Activated T-cell treated with anti-CD3 and anti-CD28 coated beads, Interleukin-2, amount 50 U/mL, for 24 hours (primary cell): Measurements from ENCODE around the gene TGDS.

Experiments used
- DNase-seq: peaks from one replicate; pipeline ENCODE4 v3.0.0-alpha.2; 2020
- H3K27ac Mint-ChIP-seq: 2 replicates; pipeline ENCODE4 v1.8.0; 2020; ENCODE audit warnings: mild to moderate bottlenecking, mixed read lengths
- H3K27me3 Mint-ChIP-seq: 2 replicates; pipeline ENCODE4 v1.8.0; 2020; ENCODE audit warnings: mixed read lengths
- H3K36me3 Mint-ChIP-seq: 2 replicates; pipeline ENCODE4 v1.8.0; 2020; ENCODE audit warnings: low read depth, mixed read lengths
- H3K4me1 Mint-ChIP-seq: 2 replicates; pipeline ENCODE4 v1.8.0; 2020; ENCODE audit warnings: low read depth, mixed read lengths
- H3K4me3 Mint-ChIP-seq: 2 replicates; pipeline ENCODE4 v1.8.0; 2020; ENCODE audit warnings: mild to moderate bottlenecking, moderate library complexity, mixed read lengths
- H3K9me3 Mint-ChIP-seq: 2 replicates; pipeline ENCODE4 v1.8.0; 2020; ENCODE audit warnings: mixed read lengths

The TGDS gene

DNA sequence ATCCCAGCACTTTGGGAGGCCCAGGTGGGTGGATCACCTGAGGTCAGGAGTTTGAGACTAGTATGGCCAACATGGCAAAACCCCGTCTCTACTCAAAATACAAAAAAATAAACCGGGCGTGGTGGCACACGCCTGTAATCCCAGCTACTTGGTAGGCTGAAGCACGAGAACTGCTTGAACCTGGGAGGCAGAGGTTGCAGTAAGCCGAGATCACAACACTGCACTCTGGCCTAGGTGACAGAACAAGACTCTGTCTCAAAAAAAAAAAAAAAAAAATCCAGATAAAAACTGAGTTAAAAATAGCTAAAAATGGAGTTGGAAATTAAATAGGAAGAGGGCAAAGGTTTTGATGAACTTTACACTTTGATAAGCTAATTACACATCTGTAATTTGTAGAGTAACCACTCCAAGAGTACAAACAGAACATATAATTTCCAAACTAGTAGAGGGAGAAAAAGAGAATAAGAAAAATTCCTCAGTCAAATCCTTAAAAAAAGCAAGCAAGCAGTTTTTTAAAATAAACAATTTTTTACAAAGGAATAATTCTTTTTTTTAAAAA is 10.3 kb downstream of the TGDS start:
- Mint-ChIP-seq H3K4me3 (no peak overlapping the region), H3K36me3 (peaks cover 86% of the 10 kb centered on the region), H3K27me3 (no peaks in the 10 kb centered on the region), H3K9me3 (no peaks in the 10 kb centered on the region), H3K27ac (no peak overlapping the region), H3K4me1 (peaks cover 28% of the 10 kb centered on the region)
- no peak for DNase-seq

DNA sequence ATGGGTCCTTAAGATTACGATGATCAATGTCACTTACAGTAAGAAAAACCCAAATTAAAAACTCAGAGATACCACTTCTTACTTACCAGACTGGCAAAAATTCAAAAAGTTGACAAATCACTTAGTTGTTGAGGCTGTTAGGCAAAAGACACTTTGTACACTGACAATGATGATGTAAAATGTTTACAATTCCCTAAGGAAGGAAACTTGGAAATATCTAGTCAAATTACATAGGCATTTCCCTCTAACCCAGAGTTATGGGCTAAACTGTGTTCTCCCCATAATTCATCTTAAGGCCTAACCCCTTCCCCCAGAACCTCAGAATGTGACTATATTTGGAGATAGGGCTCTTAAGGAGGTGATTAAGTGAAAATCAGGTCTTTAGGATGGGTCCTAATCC is 12.0 kb downstream of the TGDS start:
- DNase-seq, result no peak
- no peak overlapping the region for H3K4me3 Mint-ChIP-seq
- no peaks in the 10 kb centered on the region for H3K9me3 Mint-ChIP-seq
- peaks cover 19% of the 10 kb centered on the region for H3K4me1 Mint-ChIP-seq
- no peaks in the 10 kb centered on the region for H3K27me3 Mint-ChIP-seq
- peaks cover 91% of the 10 kb centered on the region for H3K36me3 Mint-ChIP-seq
- no peak overlapping the region for H3K27ac Mint-ChIP-seq

DNA sequence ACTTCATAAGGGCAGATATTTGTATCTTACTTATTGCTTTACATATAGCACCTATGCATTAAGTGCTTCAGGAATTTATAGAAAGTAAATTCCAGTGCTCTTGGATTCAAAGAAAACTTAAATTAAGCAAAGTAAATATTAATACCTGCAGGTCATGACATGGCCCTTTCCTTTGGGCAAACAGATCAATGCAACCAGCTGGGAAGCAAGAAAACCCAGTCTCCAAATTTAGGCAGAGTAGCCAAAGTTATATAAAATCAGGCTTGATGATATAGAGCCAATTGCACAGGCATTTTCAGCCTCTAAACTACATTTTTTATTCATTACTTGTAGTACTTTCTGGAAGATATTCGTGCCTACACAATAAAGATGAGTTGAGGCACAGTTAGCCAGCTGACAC is 16.9 kb downstream of the TGDS start:
- Mint-ChIP-seq H3K9me3 (no peaks in the 10 kb centered on the region), H3K27ac (no peak overlapping the region), H3K36me3 (peaks cover 88% of the 10 kb centered on the region), H3K4me3 (no peak overlapping the region), H3K27me3 (no peaks in the 10 kb centered on the region), H3K4me1 (peaks cover 8% of the 10 kb centered on the region)
- DNase-seq, result no peak

DNA sequence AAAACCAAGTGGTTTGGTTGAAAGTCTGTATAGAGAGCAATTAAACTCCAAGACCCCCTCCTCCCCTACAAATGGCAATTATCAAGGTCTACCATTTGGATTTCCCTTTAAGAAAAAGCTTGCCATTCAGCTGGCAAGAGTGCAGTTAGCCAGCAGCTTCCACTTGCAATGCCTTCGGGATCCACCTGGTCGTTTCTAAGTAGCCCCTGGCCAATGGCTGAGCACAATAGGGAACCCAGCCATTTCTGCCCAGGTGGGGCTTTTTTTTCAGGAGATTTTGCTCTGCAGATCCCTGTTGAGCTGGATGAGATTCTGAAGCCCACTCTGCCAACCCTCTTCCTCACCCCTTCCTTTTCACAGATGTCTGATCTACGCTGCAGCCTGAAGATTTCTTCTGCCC is 26.3 kb downstream of the TGDS start:
- no peak for DNase-seq
- no peak overlapping the region for H3K4me3 Mint-ChIP-seq
- H3K27me3 Mint-ChIP-seq, result no peaks in the 10 kb centered on the region
- H3K9me3 Mint-ChIP-seq, result no peaks in the 10 kb centered on the region
- peaks cover 75% of the 10 kb centered on the region for H3K36me3 Mint-ChIP-seq
- H3K27ac Mint-ChIP-seq, result no peak overlapping the region
- H3K4me1 Mint-ChIP-seq, result no peaks in the 10 kb centered on the region

DNA sequence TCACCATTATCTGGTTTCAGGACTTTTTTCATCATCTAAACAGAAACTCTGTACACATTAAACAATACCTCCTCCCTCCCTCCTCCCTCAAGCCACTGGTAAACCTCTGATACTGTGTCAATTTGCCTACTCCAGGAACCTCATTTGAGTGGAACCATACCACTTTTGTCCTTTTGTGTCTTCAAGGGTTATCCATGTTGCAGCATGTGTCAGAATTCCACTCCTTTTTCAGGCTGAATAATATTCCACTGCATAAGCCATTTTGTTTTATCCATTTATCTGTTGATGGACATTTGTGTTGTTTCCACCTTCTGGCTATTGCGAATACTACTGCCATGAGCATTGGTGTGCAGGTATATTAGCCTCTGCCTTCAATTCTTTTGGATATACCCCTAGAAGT is 27.5 kb downstream of the TGDS start:
- H3K4me1 Mint-ChIP-seq, result no peaks in the 10 kb centered on the region
- no peak overlapping the region for H3K4me3 Mint-ChIP-seq
- no peaks in the 10 kb centered on the region for H3K27me3 Mint-ChIP-seq
- no peak overlapping the region for H3K27ac Mint-ChIP-seq
- peaks cover 74% of the 10 kb centered on the region for H3K36me3 Mint-ChIP-seq
- H3K9me3 Mint-ChIP-seq, result no peaks in the 10 kb centered on the region
- DNase-seq, result no peak

DNA sequence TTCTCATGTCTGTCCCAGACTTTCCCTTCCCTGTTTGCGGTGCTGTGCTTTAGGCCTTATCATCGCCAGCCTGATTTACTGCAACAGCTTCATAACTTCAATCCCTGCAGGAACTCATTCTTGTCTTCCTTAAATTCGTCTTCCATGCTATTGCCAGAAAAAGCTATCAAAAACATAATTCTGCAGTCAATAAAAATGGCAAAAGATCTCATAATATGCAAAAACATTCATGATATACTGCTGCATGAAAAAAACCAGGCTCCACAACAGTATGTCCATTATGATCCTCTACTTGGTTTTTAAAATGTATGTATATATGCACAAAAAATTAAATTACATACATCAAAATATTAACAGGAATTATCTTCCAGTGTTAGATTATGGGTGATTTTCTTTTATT is 28.4 kb downstream of the TGDS start:
- H3K36me3 Mint-ChIP-seq, result peaks cover 72% of the 10 kb centered on the region
- H3K4me1 Mint-ChIP-seq, result no peaks in the 10 kb centered on the region
- H3K4me3 Mint-ChIP-seq, result no peak overlapping the region
- DNase-seq, result no peak
- H3K27me3 Mint-ChIP-seq, result no peaks in the 10 kb centered on the region
- no peaks in the 10 kb centered on the region for H3K9me3 Mint-ChIP-seq
- H3K27ac Mint-ChIP-seq, result no peak overlapping the region

DNA sequence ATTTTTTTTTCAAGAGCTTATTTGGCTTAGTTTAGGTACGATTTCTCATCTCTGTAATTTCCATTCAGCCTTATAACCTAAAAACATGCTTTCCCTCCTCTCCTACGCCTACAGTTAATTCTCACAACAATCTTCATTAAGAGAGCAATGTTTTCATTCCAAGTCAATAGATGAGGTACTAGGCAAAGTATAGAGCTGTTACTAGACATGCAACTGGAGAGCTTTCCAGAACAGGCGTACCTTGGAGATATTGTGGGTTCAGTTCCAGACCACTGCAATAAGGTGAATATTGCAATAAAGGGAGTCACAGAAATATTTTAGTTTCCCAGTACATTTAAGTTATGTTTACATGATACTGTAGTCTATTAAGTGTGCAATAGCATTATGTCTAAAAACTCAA is 34.8 kb downstream of the TGDS start:
- DNase-seq, result no peak
- Mint-ChIP-seq H3K27me3 (no peaks in the 10 kb centered on the region), H3K27ac (no peak overlapping the region), H3K4me3 (no peak overlapping the region), H3K4me1 (peaks cover 22% of the 10 kb centered on the region), H3K36me3 (peaks cover 34% of the 10 kb centered on the region), H3K9me3 (peaks cover 3% of the 10 kb centered on the region)

DNA sequence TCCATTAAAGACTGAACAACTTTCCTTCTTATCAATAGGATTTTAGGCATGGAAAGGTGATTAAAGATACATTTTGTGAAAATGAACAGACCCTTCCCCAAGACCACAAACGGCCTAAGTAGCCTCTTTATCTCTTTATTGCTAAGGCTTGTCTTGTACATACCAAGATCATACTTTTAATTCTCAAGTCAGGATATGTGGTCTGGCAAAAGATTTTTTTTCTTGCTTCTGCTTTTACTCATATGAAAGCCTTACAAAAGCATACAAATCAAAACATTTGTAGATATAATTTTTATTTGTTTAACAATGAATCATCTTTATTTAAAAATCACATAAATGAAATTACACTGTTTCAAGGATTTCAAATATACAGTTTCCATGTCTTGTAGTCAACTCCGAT is 35.8 kb downstream of the TGDS start:
- Mint-ChIP-seq H3K4me3 (no peak overlapping the region), H3K4me1 (peaks cover 22% of the 10 kb centered on the region), H3K27ac (no peak overlapping the region), H3K36me3 (peaks cover 32% of the 10 kb centered on the region), H3K9me3 (peaks cover 3% of the 10 kb centered on the region), H3K27me3 (no peaks in the 10 kb centered on the region)
- DNase-seq, result no peak

DNA sequence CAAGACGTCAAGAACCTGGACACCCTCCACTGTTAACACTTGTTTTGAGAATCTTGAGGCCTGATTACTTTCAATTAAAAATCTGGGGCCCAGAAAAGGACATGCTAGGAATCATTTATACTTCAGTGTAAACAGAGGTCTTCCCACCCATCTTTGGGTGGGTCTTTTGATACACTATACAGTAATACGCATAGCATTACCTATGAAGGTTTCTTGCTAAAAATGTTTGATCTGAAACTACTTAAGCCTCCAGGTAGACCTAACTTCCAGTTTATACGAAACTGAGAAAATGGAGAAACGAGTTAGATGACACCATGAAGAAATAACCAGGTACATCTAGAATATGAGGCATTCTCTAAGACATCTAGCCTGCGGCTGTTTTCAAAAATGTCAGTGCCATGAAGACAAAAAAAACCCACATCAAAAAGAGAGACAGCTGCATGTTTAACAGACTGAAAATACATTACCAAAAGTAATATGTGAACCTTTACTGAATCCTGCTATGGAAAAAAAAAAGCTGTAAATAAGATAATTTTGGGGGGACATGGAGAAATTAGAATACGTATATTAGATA is 36.6 kb downstream of the TGDS start:
- H3K4me3 Mint-ChIP-seq, result no peak overlapping the region
- H3K36me3 Mint-ChIP-seq, result peaks cover 27% of the 10 kb centered on the region
- H3K27me3 Mint-ChIP-seq, result no peaks in the 10 kb centered on the region
- peaks cover 22% of the 10 kb centered on the region for H3K4me1 Mint-ChIP-seq
- no peak for DNase-seq
- peaks cover 3% of the 10 kb centered on the region for H3K9me3 Mint-ChIP-seq
- peak overlapping the region; percentile 50 for H3K27ac Mint-ChIP-seq

DNA sequence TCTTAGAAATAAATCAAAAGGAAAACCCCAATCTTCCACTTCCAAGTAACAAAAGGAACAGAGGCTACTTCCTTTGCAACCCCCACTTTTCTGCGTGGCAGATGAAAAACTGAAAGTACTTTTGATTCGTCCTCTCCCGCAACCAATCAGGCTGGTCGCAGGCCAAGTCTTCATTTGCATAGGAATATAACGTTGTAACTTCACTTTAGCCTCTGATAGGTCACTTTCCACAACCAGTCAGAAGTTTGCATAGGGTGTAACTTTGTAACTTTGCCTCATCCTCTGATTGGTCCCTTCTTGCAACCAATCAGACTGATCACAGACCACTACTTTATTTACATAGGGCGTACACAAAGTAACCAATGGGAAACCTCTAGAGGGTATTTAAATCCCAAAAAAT is 37.2 kb downstream of the TGDS start:
- H3K27me3 Mint-ChIP-seq, result no peaks in the 10 kb centered on the region
- H3K9me3 Mint-ChIP-seq, result peaks cover 3% of the 10 kb centered on the region
- no peak for DNase-seq
- H3K4me3 Mint-ChIP-seq, result no peak overlapping the region
- H3K27ac Mint-ChIP-seq, result peak overlapping the region; percentile 63
- peaks cover 24% of the 10 kb centered on the region for H3K36me3 Mint-ChIP-seq
- peaks cover 22% of the 10 kb centered on the region for H3K4me1 Mint-ChIP-seq

DNA sequence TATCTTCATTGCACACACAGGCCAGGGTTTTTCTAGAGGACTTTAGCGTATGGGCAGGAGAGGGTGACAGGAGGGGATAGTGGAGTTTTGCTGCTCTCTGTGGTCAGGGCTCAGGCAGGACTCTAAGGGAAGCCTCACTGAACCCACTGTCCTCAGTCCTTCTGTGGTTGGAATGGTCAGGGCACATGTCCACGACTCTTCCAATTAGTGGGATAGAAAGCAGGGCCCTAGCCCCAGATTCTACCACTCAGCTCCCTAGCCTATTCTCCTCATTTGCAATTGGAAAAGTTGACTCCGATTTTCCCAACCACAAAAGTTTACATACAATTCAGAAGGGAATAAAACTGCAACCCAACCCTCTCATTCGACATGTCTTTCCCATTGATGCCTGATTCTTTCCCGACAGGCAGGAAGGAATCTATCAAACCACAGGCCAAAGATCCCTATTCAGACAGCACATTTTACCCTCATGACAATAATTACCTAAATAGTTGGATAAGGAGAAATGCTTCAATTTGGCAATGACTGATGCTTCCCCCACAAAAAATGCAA is 38.2 kb downstream of the TGDS start:
- DNase-seq, result no peak
- Mint-ChIP-seq H3K27me3 (no peaks in the 10 kb centered on the region), H3K4me3 (no peak overlapping the region), H3K36me3 (peaks cover 15% of the 10 kb centered on the region), H3K9me3 (peaks cover 3% of the 10 kb centered on the region), H3K27ac (no peak overlapping the region), H3K4me1 (peaks cover 22% of the 10 kb centered on the region)

DNA sequence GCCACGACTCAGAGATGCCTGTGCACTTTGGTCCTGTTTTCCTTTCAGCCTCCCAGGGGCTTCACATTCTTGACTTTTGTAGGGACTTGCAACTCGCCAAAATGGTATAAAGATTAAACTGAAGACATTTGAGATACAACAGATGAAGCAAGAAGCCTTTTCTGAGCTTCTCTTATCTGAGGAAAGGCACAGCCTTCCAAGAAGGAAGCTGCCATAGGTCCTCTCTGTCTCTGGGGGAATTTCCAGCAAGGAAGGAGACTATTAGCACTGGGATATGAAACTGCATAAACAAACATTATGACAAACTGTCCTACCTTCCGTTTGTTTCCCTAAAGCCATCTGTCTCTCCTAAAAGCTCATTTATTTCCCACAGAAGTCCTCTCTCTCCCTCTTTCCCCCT is 39.3 kb downstream of the TGDS start:
- peaks cover 6% of the 10 kb centered on the region for H3K36me3 Mint-ChIP-seq
- peaks cover 22% of the 10 kb centered on the region for H3K4me1 Mint-ChIP-seq
- DNase-seq, result no peak
- H3K9me3 Mint-ChIP-seq, result peaks cover 3% of the 10 kb centered on the region
- H3K4me3 Mint-ChIP-seq, result no peak overlapping the region
- H3K27ac Mint-ChIP-seq, result no peak overlapping the region
- no peaks in the 10 kb centered on the region for H3K27me3 Mint-ChIP-seq

DNA sequence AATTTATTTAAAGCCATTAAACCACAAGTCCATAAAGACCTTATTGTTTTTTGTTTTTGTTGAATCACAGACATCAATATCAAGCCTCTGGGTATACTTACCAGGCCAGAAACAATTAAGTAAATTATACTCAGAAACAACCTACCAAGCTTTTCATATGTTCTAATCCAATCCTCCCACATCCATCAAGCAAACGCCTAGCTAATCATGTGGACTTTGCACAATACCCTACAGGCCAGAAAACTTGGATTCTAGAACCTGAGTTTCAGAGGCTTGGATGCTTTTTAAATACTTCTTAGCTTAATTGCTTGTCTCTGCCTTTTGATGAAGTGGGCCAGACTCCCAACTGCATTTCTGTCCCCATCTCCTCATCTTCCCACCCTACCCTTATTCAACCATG is 39.9 kb downstream of the TGDS start:
- peaks cover 4% of the 10 kb centered on the region for H3K36me3 Mint-ChIP-seq
- H3K27me3 Mint-ChIP-seq, result no peaks in the 10 kb centered on the region
- H3K4me1 Mint-ChIP-seq, result peaks cover 22% of the 10 kb centered on the region
- peaks cover 3% of the 10 kb centered on the region for H3K9me3 Mint-ChIP-seq
- no peak overlapping the region for H3K27ac Mint-ChIP-seq
- no peak overlapping the region for H3K4me3 Mint-ChIP-seq
- DNase-seq, result no peak

DNA sequence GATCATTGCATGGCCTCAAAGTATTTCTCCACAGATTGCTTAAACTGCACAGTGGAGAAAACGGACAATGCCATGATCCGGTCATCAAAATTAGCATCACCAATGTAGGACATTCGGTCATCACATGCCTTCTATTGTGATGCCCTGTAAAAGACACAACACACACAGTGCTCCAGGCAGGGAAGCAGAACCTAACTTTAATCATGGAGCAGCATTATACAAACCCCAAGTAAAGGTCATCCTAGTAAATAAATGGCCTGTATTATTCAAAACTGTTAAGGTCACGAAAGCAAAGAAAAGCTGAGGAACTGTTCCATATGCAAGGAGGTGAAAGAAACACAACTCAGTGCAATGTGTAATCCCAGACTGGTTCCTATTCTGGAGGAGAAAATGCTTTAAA is 42.2 kb downstream of the TGDS start:
- Mint-ChIP-seq H3K27ac (no peak overlapping the region), H3K27me3 (no peaks in the 10 kb centered on the region), H3K36me3 (peaks cover 6% of the 10 kb centered on the region), H3K4me1 (peaks cover 18% of the 10 kb centered on the region), H3K9me3 (no peaks in the 10 kb centered on the region), H3K4me3 (no peak overlapping the region)
- no peak for DNase-seq

DNA sequence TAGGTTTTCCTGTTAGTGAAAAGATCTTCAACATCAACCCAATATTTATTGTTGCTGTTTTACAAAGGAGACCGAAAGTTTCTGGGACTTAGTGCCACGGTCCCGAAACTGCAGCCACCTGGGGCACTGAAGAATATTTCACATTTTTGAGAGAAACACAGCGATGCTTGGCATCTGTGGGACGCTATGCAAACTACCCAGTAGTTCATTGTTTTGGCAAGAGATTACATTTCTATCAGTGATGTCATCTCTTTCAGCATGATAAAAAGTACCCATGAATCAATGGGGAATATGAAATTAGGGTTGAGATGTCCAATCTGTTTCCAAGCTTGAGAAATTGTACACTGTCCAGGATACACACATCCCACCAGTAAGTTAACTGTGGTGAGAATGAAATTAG is 43.9 kb downstream of the TGDS start:
- peaks cover 4% of the 10 kb centered on the region for H3K36me3 Mint-ChIP-seq
- peaks cover 19% of the 10 kb centered on the region for H3K4me1 Mint-ChIP-seq
- no peaks in the 10 kb centered on the region for H3K9me3 Mint-ChIP-seq
- H3K4me3 Mint-ChIP-seq, result no peak overlapping the region
- H3K27me3 Mint-ChIP-seq, result no peaks in the 10 kb centered on the region
- H3K27ac Mint-ChIP-seq, result no peak overlapping the region
- no peak for DNase-seq
